ENCODE results near the gene ENTREP3. TPM values are rescaled to one million over a fixed set of nuclear protein-coding genes. Genes with fewer than 3 reads are reported as not detected.

Gene ENTREP3
- total and polyA plus RNA-seq, 8 donors: 17.1 to 33.5 (median 22.0) TPM

DNA sequence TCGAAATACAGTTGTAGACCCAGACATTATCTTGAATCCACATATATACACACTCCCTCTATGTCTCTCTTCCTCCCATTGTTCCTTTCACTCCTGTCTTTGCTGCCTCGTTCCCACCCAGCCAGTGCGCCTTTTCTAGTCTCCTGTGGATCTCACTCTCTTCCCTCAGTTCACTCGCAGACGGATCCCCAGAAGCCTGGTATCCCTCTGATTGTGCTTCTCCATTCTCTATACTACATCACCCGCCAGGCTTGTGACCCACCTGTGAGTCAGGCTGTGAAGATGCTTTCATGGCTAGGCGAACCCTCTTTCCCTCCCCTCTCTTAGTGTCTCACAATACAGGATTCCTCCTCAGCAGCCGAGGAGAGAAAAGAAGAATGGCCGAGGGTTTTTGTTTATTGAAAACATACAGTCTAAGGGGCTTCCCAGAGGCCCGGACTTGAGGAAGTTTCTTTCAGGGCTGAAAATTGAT is 23.4 kb upstream of the ENTREP3 start:
- peaks cover 0 to 13% of the 10 kb centered on the region in 2 donors for H3K27me3 ChIP-seq
- DNase-seq (no peak), ATAC-seq (no peak)
- H3K27ac ChIP-seq: no peak overlapping the region
- TF ChIP-seq CTCF (IDR thresholded peaks at IDR 0.05): no peak
- H3K36me3 ChIP-seq: no peaks in the 10 kb centered on the region
- peaks cover 5 to 28% of the 10 kb centered on the region in 2 donors for H3K4me1 ChIP-seq
- intact Hi-C loops (cut with DNase I): loop anchor here in 1 of 2 donors (5.0 to 10.0 kb wide), 2 partner anchors 44 to 316 kb away; partner anchors contain the start of gene RUSC1
- H3K4me3 ChIP-seq: no peak overlapping the region
- no peaks in the 10 kb centered on the region for H3K9me3 ChIP-seq

DNA sequence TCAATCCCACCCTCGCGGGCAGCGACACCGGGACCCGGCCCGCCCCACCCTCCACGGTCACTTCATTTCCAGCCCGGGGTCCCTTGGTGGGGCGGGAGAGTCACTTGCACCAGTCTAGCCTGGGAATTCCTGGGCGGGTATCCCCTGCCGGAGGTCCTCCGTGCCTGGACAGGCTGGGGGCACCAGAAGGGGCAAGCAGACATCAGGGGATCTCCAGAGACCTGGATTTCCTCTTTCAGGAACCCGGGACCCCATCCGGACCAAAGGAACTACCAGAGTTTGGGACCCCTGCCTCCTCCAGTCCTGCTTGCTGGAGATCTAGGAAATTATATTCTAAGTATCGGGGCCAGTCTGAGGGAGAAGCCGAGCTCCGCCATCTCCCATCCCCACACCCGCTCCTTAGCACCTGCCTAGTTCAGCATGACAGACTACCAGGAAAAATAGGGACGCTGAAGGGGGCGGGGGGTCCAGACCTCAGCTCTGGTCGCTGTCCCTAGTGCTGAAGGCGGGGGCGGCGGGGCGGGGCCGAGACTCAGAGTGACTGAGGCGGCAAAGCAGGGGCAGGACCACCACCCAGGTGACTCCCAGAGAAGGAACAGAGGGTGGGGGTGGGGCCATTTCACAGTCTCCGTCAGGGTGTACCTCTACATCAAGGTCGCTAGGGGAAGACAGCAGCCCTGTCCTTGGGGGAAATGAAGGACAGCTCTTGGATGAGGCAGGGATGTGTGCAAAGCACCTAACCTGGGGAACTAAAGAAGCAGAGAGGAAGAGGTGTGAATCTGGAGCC is 22.8 kb upstream of the ENTREP3 start:
- DNase-seq (peak in 3 of 4 donors; percentile 35 to 85 (median 58)), ATAC-seq (peak; percentile 21)
- Histone ChIP-seq H3K36me3 (no peaks in the 10 kb centered on the region), H3K4me3 (peak overlapping the region; percentile 73 to 78), H3K27me3 (peaks cover 0 to 13% of the 10 kb centered on the region in 2 donors), H3K27ac (peak overlapping the region in 1 of 2 donors; percentile 57), H3K9me3 (no peaks in the 10 kb centered on the region), H3K4me1 (peaks cover 5 to 32% of the 10 kb centered on the region in 2 donors)
- intact Hi-C loops (cut with DNase I): loop anchor here in 1 of 2 donors (5.0 to 10.0 kb wide), 2 partner anchors 44 to 317 kb away; partner anchors contain the start of gene RUSC1
- TF ChIP-seq CTCF (IDR thresholded peaks at IDR 0.05): no peak

DNA sequence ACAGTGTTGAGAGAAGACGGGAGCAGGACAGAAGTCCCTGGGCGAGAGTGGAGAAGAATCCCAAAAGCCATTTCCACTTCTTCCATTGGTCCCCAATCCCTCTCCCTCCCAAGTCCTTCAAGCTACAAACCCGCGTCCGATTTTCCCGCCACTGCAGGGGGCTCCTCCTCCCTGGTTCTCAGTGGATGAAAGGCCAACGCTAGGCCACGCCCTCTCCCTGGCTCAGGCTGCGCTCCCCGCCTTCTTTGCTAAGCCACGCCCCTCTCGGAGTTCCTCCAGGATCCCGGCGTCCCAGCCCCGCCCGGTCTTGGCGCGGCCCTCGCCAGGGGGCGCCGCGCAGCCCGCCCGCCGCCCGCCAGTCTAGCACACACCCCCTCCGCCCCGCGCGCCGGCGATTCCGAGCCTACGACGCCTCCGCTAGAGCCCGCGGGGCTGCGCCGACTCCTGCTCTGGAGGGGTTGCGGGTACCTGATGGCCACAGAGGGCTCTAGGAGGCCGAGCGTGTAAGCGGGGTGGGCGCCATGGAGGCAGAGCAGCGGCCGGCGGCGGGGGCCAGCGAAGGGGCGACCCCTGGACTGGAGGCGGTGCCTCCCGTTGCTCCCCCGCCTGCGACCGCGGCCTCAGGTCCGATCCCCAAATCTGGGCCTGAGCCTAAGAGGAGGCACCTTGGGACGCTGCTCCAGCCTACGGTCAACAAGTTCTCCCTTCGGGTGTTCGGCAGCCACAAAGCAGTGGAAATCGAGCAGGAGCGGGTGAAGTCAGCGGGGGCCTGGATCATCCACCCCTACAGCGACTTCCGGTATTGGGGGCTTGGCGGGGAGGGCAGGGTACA is 22.0 kb upstream of the ENTREP3 start, which contains the start of gene HCN3:
HCN3 (plus strand) TSS at position 394 of the 832 bp plus-strand sequence; CDS start at position 522, 128 bp downstream.
- peaks cover 8 to 36% of the 10 kb centered on the region in 2 donors for H3K4me1 ChIP-seq
- peak; percentile 41 to 80 for TF ChIP-seq CTCF (IDR thresholded peaks at IDR 0.05)
- H3K4me3 ChIP-seq: peak within 1 kb of the TSS; percentile 73 to 78
- H3K27ac ChIP-seq: peak within 1 kb of the TSS in 1 of 2 donors; percentile 57
- DNase-seq (peak; percentile 97 to 99 (median 98)), ATAC-seq (peak; percentile 89)
- H3K36me3 ChIP-seq: no peaks in the 10 kb centered on the region
- intact Hi-C loops (cut with DNase I): loop anchor here in 1 of 2 donors (5.0 to 10.0 kb wide), 2 partner anchors 45 to 318 kb away; partner anchors contain the start of gene RUSC1
- H3K9me3 ChIP-seq: no peaks in the 10 kb centered on the region
- H3K27me3 ChIP-seq: peaks cover 0 to 13% of the 10 kb centered on the region in 2 donors

DNA sequence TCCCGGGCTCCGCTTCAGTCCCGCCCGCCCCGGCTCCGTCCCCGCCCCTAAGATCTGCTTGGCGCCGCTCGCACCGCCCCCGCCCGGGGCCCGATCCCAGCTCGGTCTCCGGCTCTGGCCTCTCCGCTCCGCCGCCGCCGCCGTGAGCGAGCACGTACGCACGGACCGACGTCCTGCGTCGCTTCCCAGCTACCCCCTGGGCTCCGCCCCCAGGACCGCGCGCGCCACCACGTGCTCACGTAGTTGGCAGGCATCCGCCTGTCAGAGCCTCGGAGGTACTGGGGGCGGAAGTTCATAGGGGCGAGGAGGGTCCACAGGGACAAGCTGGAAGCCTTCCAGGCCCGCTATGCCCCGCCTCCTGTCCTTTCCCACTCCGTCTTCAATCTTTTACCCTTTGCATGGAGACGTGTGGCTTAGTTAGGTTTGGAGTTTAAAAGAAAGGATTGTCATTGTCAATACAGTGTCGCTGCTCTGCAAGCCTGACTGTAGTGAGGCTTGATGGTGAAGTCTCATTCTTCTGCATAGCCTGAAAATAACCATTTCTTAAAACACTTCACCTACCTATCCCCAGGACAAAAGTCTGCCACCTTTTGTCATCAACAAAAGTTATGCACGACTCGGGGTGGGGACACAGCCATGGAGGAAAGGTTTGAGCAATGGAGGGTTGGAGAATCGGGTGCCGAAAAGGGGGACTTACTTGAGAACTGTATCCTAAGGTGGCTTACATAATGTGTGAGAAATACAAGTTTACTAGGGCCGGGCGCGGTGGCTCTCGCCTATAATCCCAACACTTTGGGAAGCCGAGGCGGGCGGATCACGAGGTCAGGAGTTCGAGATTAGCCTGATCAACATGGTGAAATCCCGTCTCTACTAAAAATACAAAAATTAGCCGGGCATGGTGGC is 18.3 kb upstream of the ENTREP3 start, which contains the start of gene CLK2:
CLK2 (minus strand) TSS at position 162 of the 903 bp plus-strand sequence. CDS start 2,527 bp downstream, outside the sequence.
- Histone ChIP-seq H3K27ac (peak within 1 kb of the TSS; percentile 91 to 92), H3K4me3 (peak within 1 kb of the TSS; percentile 72 to 80), H3K36me3 (peaks cover 0 to 25% of the 10 kb centered on the region in 2 donors), H3K27me3 (peaks cover 0 to 12% of the 10 kb centered on the region in 2 donors), H3K4me1 (peaks cover 10 to 52% of the 10 kb centered on the region in 2 donors), H3K9me3 (no peaks in the 10 kb centered on the region)
- DNase-seq (peak; percentile 92 to 100 (median 97)), ATAC-seq (peak; percentile 92)
- intact Hi-C loops (cut with DNase I): loop anchor here in 1 of 2 donors (10.0 kb wide), 1 partner anchor 321 kb away; no protein-coding TSS in a partner anchor
- TF ChIP-seq CTCF (IDR thresholded peaks at IDR 0.05): no peak

Measured in left lung (tissue), 10 donors.